Mucosa of descending colon (tissue), 3 donors: ENCODE measurements around the gene MAK. TPM values are rescaled to one million over a fixed set of nuclear protein-coding genes. Genes with fewer than 3 reads are reported as not detected.
"Not testable (repeated sequence)": the region's sequence is repeated elsewhere in the genome, so short reads cannot be mapped to it uniquely, and the experiment has no call there.

ENCODE experiments used
- ATAC-seq: fragments of 200-7000 bp; cut with Tn5 transposase; one replicate; pipeline ENCODE4 v1.9.1; 2020; ENCODE audit warnings: mild to moderate bottlenecking, moderate library complexity
- DNase-seq, 3 donors: peaks; one replicate each; pipeline ENCODE4 v3.0.0-alpha.2; 2020
- H3K36me3 ChIP-seq: fragments of 200-600 bp; one replicate; pipeline ENCODE4 v1.8.0; 2021; ENCODE audit warnings: low read depth, mild to moderate bottlenecking
- H3K4me1 ChIP-seq: fragments of 200-600 bp; one replicate; pipeline ENCODE4 v1.8.0; 2021; ENCODE audit warnings: low read depth, mild to moderate bottlenecking
- H3K4me3 ChIP-seq: fragments of 200-600 bp; one replicate; pipeline ENCODE4 v1.8.0; 2021; ENCODE audit warnings: mild to moderate bottlenecking
- H3K9me3 ChIP-seq: fragments of 200-600 bp; one replicate; pipeline ENCODE4 v1.8.0; 2021; ENCODE audit warnings: mild to moderate bottlenecking
- intact Hi-C, 2 donors: fragments of 100-400 bp; cut with DNase I in 1 of 2; cut with micrococcal nuclease in 1 of 2; formaldehyde crosslinking; loops; one replicate each; pipeline versions ENCODE4 v1.11.0 to v1.11.1; 2022; cut with DNase I, micrococcal nuclease
- long read RNA-seq, 2 donors: library from polyadenylated mRNA; unstranded; transcript quantifications; one replicate each; pipeline ENCODE4 v2.0.0, GENCODE V29; 2019 to 2021
- total RNA-seq, 3 donors: library from RNA; stranded (reverse); fragmentation: NEBNext Ultra II Directional in 2 of 3; extraction: Animal tissue kit (Norgen Biotek cat#: 25700) in 2 of 3; gene quantifications; one replicate each; pipeline versions ENCODE4 v1.2.1 to v1.2.4, GENCODE V29; 2021 to 2023
- TF ChIP-seq, protein P1 (sequence below): fragments of 200-600 bp; IDR thresholded peaks from one replicate; pipeline ENCODE4 v1.8.0; 2022; ENCODE audit warnings: antibody characterized with exemption, mild to moderate bottlenecking
- donor health status: DM: no; HTN: no; CAD: no; lungs with moderate emphysema.
- donor health status: DM: no; HTN: no; CAD: no.
- donor health status: DM: no; HTN: yes; CAD: no.

The MAK gene, protein sequence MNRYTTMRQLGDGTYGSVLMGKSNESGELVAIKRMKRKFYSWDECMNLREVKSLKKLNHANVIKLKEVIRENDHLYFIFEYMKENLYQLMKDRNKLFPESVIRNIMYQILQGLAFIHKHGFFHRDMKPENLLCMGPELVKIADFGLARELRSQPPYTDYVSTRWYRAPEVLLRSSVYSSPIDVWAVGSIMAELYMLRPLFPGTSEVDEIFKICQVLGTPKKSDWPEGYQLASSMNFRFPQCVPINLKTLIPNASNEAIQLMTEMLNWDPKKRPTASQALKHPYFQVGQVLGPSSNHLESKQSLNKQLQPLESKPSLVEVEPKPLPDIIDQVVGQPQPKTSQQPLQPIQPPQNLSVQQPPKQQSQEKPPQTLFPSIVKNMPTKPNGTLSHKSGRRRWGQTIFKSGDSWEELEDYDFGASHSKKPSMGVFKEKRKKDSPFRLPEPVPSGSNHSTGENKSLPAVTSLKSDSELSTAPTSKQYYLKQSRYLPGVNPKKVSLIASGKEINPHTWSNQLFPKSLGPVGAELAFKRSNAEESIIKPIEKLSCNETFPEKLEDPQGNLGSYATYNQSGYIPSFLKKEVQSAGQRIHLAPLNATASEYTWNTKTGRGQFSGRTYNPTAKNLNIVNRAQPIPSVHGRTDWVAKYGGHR
- total RNA-seq: not detected
- long read RNA-seq, donor 1, partial matches to known transcripts: 0 of 1 reads
- long read RNA-seq, donor 1, other reads (novel, unspliced or antisense): 1 of 1 reads
- long read RNA-seq, donor 2: 0 reads

DNA sequence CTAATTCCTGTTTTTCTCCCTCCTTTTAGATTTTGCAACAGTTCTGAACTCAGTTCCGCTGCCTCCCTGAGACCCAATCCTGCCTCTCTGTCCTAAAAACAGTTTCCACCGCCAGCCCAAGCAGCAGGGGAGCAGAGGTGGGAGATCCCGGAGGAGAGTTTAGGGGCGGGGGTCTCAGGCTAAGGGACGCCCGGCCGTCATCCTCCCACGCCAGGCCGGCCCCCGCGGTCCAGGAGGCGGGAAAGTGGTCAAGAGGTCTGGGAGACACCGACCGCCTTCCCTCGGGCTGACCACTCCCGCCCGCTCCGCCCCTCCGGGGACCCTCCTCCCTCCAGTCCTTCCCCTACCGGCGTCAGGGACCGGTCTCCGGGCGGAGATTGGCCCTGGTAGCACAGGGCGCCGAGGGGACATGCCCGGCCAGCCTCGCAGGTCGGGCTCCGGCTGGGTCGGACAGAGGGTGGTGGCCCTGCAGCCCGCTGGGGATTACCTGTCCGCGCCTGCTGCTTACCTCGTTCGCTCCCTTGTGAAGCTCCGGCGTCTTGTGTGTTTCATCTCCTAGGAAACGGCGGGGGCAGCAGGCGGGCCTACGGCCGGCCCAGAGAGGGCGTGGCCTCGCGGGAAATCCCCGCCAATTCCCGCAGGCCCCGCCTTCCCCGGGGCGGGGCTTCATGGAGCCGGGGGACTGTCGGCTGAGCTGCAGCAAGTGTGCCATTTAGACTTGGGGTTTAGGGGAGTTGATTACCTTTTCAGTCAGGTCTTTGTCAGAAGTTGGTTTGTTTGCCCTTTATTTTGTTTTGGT lies at the start of gene MAK:
Gene MAK (minus strand): TSS at position 545 of the 799 bp plus-strand sequence. CDS start 7,891 bp downstream, outside the sequence.
- H3K9me3 ChIP-seq: no peaks in the 10 kb centered on the region
- no peak within 1 kb of the TSS for H3K4me3 ChIP-seq
- intact Hi-C loops: no loop called here
- no peaks in the 10 kb centered on the region for H3K36me3 ChIP-seq
- H3K4me1 ChIP-seq: peaks cover 16% of the 10 kb centered on the region
- ATAC-seq: peak; percentile 99
- peak; percentile 89 to 92 (median 90) for DNase-seq
- TF ChIP-seq, protein P1, sequence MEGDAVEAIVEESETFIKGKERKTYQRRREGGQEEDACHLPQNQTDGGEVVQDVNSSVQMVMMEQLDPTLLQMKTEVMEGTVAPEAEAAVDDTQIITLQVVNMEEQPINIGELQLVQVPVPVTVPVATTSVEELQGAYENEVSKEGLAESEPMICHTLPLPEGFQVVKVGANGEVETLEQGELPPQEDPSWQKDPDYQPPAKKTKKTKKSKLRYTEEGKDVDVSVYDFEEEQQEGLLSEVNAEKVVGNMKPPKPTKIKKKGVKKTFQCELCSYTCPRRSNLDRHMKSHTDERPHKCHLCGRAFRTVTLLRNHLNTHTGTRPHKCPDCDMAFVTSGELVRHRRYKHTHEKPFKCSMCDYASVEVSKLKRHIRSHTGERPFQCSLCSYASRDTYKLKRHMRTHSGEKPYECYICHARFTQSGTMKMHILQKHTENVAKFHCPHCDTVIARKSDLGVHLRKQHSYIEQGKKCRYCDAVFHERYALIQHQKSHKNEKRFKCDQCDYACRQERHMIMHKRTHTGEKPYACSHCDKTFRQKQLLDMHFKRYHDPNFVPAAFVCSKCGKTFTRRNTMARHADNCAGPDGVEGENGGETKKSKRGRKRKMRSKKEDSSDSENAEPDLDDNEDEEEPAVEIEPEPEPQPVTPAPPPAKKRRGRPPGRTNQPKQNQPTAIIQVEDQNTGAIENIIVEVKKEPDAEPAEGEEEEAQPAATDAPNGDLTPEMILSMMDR: no peak

DNA sequence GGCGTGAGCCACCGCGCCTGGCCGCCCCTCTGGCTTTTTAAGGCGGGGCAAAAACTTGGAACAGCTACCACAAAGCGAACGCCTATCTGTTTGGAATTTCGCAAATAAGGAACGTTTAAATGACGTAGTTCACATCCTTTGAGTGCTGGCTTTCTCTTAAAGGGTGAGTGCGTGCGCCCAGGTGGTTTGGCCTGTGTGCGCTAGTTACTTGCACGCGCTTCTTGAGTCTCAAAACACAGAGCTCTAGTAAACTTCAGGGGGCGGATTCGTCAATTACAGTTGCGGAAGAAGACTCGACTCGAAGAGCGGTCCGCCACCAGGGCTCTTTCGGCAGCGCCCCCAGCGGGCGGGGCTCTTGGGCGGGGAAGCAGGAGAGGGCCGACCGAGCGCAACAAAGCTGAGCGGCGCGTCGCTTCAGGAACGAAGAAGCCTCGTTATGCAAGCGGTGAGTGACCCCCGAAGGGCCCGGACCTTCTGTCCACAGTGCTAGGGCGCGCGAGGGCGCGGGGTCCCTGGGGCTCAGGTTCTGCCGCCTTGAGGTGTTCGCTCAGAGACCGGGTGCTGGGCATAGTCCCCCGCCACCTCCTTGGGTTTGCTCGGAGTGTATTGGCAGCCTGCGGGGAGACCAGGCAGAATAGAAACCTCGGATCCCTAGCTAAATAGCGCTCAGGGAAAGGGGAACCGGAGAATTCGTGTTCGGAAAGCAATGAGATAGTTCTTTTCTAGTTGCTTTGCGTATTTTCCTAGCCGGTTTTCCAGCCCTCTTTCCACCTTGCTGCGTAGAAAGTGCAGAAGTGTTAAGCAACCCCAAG lies 48.6 kb upstream of the MAK start, which contains the start of gene SYCP2L:
Gene SYCP2L (plus strand): TSS at position 362 of the 812 bp plus-strand sequence. CDS start 75 bp downstream, at position 437.
- intact Hi-C loops: no loop called here
- Histone ChIP-seq H3K4me1 (peaks cover 4% of the 10 kb centered on the region), H3K36me3 (no peaks in the 10 kb centered on the region), H3K4me3 (no peak within 1 kb of the TSS), H3K9me3 (no peaks in the 10 kb centered on the region)
- TF ChIP-seq, protein P1: no peak
- DNase-seq: peak in 1 of 3 donors; percentile 5
- ATAC-seq: peak; percentile 36

DNA sequence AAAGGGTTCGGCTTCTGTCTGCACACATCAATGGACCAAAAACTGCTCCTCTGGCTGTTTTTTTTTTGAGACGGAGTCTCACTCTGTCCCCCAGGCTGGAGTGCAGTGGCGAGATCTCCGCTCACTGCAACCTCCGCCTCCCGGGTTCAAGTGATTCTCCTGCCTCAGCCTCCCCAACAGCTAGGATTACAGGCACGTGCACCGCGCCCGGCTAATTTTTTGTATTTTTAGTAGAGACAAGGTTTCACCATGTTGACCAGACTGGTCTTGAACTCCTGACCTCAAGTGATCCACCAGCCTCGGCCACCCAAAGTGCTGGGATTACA lies 48.0 kb upstream of the MAK start:
- H3K4me3 ChIP-seq, H3K4me1 ChIP-seq, H3K9me3 ChIP-seq, ATAC-seq, H3K36me3 ChIP-seq, intact Hi-C loops, DNase-seq: not testable (repeated sequence)

DNA sequence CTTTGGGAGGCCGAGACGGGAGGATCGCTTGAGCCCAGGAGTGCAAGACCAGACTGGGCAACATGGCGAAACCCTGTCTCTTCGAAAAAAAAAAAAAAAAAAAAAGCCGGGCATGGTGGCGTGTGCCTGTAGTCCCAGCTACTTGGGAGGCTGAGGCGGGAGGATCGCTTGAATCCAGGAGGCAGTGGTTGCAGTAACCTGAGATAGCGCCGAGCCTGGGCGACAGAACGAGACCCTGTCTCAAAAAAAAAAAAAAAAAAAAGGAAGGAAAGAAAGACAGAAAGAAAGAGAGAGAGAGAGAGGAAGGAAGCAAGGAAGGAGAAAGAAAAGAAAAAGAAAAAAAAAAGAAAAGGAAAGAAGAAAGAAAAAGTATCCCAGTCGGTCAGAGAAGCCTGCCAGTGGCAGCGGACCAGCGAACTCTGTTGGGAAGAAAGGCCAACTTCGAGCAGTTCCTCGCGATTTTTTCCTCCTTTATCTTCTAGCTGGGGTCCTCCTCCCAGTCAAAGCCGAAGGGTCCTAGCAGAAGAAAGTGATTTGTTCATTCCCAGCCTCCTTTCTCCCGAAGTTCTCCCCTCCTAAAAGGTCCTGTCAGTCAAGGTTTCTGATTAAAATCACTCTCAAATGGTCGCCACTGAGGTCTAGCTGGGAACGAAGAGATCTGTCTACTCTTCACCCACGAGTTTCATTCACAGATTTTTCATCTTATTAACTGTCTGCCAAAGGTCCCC lies 46.1 kb upstream of the MAK start:
- no peak overlapping the region for H3K4me3 ChIP-seq
- H3K36me3 ChIP-seq: no peaks in the 10 kb centered on the region
- ATAC-seq (no peak), DNase-seq (no peak)
- H3K9me3 ChIP-seq: no peaks in the 10 kb centered on the region
- H3K4me1 ChIP-seq: peaks cover 4% of the 10 kb centered on the region
- intact Hi-C loops: no loop called here
- TF ChIP-seq, protein P1: no peak
